ENCODE measurements around the gene ZNF792. TPM values are rescaled to one million over a fixed set of nuclear protein-coding genes. Genes with fewer than 3 reads are reported as not detected.
A peak's percentile ranks its signal among the peaks of the same experiment; 100 is the strongest.

ZNF792 gene
- total RNA-seq, 2 donors from 2014 or later, result 4.4 to 5.9 TPM

DNA sequence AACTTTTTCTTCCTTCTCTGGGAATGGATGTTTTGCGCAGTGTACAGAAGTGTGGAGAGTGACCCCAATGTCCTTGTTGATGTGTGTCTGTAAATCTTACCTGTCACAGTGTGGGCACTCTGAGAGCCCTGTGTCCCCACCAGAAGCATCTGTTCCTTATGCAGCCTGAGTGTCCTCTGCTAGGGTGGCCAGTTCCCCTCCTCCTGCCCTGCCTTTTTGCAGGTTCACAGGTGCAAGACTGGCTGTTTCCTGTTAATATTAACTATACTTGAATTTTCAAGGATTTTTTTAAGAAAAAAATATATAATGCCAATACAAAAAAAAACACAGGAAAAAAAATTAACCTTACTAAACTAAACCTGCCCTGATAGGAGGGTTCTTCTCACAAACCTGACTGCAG lies 24.1 kb upstream of the ZNF792 start:
- peaks cover 0 to 14% of the 10 kb centered on the region in 2 donors for H3K4me1 ChIP-seq
- H3K36me3 ChIP-seq, result no peaks in the 10 kb centered on the region
- H3K4me3 ChIP-seq, result no peak overlapping the region
- H3K27me3 ChIP-seq, result no peaks in the 10 kb centered on the region
- no peak for DNase-seq (ENCODE audit: low spot score)
- no peak overlapping the region for H3K27ac ChIP-seq
- TF ChIP-seq, protein P1, sequence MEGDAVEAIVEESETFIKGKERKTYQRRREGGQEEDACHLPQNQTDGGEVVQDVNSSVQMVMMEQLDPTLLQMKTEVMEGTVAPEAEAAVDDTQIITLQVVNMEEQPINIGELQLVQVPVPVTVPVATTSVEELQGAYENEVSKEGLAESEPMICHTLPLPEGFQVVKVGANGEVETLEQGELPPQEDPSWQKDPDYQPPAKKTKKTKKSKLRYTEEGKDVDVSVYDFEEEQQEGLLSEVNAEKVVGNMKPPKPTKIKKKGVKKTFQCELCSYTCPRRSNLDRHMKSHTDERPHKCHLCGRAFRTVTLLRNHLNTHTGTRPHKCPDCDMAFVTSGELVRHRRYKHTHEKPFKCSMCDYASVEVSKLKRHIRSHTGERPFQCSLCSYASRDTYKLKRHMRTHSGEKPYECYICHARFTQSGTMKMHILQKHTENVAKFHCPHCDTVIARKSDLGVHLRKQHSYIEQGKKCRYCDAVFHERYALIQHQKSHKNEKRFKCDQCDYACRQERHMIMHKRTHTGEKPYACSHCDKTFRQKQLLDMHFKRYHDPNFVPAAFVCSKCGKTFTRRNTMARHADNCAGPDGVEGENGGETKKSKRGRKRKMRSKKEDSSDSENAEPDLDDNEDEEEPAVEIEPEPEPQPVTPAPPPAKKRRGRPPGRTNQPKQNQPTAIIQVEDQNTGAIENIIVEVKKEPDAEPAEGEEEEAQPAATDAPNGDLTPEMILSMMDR (IDR thresholded peaks at IDR 0.05), result no peak
- H3K9me3 ChIP-seq, result no peaks in the 10 kb centered on the region

GRCh38 chr19:34985249-34986022 lies 21.4 kb upstream of the ZNF792 start:
- TF ChIP-seq, protein P1 (IDR thresholded peaks at IDR 0.05), result no peak
- Histone ChIP-seq H3K9me3 (no peaks in the 10 kb centered on the region), H3K27ac (peak overlapping the region in 1 of 2 donors; percentile 38), H3K4me3 (no peak overlapping the region), H3K4me1 (peaks cover 0 to 14% of the 10 kb centered on the region in 2 donors), H3K36me3 (no peaks in the 10 kb centered on the region), H3K27me3 (no peaks in the 10 kb centered on the region)
- peak; percentile 72 for DNase-seq (ENCODE audit: low spot score)

DNA sequence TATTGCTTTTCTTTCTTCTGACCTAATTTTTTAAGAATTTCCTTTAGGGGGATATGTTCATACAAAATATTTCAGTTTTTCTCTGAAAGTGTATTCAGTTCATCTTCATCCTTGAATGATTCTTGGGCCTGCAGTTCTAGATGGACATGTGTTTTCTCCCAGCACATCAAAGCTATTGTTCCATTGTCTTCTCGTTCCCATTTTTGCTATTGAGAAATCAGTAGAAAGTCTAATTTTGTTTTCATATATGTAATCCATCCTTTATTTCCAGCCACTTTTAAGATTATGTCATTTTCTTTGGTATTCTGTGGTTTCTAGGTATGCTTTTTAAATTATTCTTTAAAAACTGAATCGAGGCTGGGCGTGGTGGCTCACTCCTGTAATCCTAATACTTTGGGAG lies 20.3 kb upstream of the ZNF792 start:
- H3K27ac ChIP-seq, result no peak overlapping the region

GRCh38 chr19:34983786-34984185 lies 19.8 kb upstream of the ZNF792 start:
- Histone ChIP-seq H3K27me3 (no peaks in the 10 kb centered on the region), H3K36me3 (no peaks in the 10 kb centered on the region)
- TF ChIP-seq, protein P1 (IDR thresholded peaks at IDR 0.05), result no peak

More for the DNA sequence above, 20.3 kb upstream of the ZNF792 start:
- Histone ChIP-seq H3K9me3 (no peaks in the 10 kb centered on the region), H3K27me3 (no peaks in the 10 kb centered on the region), H3K4me1 (peaks cover 0 to 14% of the 10 kb centered on the region in 2 donors), H3K36me3 (no peaks in the 10 kb centered on the region), H3K4me3 (no peak overlapping the region)
- TF ChIP-seq, protein P1 (IDR thresholded peaks at IDR 0.05), result no peak
- DNase-seq (ENCODE audit: low spot score), result no peak

DNA sequence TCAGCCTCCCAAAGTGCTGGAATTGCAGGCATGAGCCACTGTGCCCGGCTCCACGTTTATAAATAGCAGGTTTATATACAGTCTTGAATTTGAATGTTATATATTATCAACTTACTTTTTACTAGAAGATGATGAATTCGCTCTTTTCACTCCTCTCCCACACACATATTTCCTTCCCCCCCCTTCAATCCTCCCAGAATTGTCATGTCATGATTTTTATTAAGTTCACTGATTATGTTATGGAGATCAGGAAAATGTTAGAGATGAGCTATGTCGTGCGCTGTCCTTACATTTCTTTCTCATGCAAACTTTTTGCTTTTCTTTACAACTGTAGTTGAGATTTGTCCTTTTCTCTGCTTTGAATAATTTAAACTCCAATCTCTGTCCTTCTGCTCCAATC lies 18.2 kb upstream of the ZNF792 start:
- TF ChIP-seq, protein P1 (IDR thresholded peaks at IDR 0.05), result no peak
- Histone ChIP-seq H3K27me3 (no peaks in the 10 kb centered on the region), H3K4me3 (no peak overlapping the region), H3K36me3 (no peaks in the 10 kb centered on the region), H3K27ac (no peak overlapping the region), H3K9me3 (peaks cover 0 to under 1% of the 10 kb centered on the region in 2 donors), H3K4me1 (peaks cover 0 to 14% of the 10 kb centered on the region in 2 donors)
- no peak for DNase-seq (ENCODE audit: low spot score)

More at GRCh38 chr19:34983786-34984185, 19.8 kb upstream of the ZNF792 start:
- Histone ChIP-seq H3K4me3 (no peak overlapping the region), H3K9me3 (no peaks in the 10 kb centered on the region), H3K27ac (no peak overlapping the region), H3K4me1 (peaks cover 0 to 14% of the 10 kb centered on the region in 2 donors)
- no peak for DNase-seq (ENCODE audit: low spot score)
